OCI-LY1 (cell line): ENCODE data around the gene TICAM1.
"Not testable (repeated sequence)": the region's sequence is repeated elsewhere in the genome, so short reads cannot be mapped to it uniquely, and the experiment has no call there.

Source experiments
- H2AFZ ChIP-seq: fragments of 200-600 bp; sonication (generic), shearing (Covaris generic); 2 replicates; pipeline ENCODE4 v1.6.0; 2014; ENCODE audit warnings: antibody characterized with exemption, mild to moderate bottlenecking, low read length
- H3F3A ChIP-seq: fragments of 200-600 bp; sonication (generic), shearing (Covaris generic); 2 replicates; pipeline ENCODE4 v1.6.0; 2014; ENCODE audit warnings: mild to moderate bottlenecking, antibody characterized with exemption, low read length, moderate library complexity; ENCODE audit not compliant: insufficient read depth
- H3K27ac ChIP-seq: fragments of 200-600 bp; sonication (generic); 2 replicates; pipeline ENCODE4 v1.5.1; 2014; ENCODE audit warnings: low read length, mixed run types, mild to moderate bottlenecking, low read depth; ENCODE audit not compliant: poor library complexity, severe bottlenecking
- H3K27me3 ChIP-seq: fragments of 200-600 bp; sonication (generic); 2 replicates; pipeline ENCODE4 v1.6.0; 2014; ENCODE audit warnings: antibody characterized with exemption, mild to moderate bottlenecking, low read length, moderate library complexity; ENCODE audit not compliant: insufficient read depth
- H3K36me3 ChIP-seq: fragments of 200-600 bp; sonication (generic); 2 replicates; pipeline ENCODE4 v1.6.1; 2014; ENCODE audit warnings: mild to moderate bottlenecking, antibody characterized with exemption, low read length, moderate library complexity, mixed read lengths; ENCODE audit not compliant: insufficient read depth
- H3K4me1 ChIP-seq: fragments of 200-600 bp; sonication (generic); 2 replicates; pipeline ENCODE4 v1.5.1; 2014; ENCODE audit warnings: mild to moderate bottlenecking, low read length, moderate library complexity; ENCODE audit not compliant: insufficient read depth, severe bottlenecking
- H3K4me2 ChIP-seq: fragments of 200-600 bp; sonication (generic), shearing (Covaris generic); 2 replicates; pipeline ENCODE4 v1.6.1; 2014; ENCODE audit warnings: low read length
- H3K4me3 ChIP-seq: fragments of 200-600 bp; sonication (generic); 2 replicates; pipeline ENCODE4 v1.5.1; 2014; ENCODE audit warnings: low read length, low read depth, mild to moderate bottlenecking, mixed read lengths; ENCODE audit not compliant: poor library complexity, severe bottlenecking
- H3K79me2 ChIP-seq: fragments of 200-600 bp; shearing (Covaris generic); 2 replicates; pipeline ENCODE4 v1.6.1; 2016; ENCODE audit warnings: mixed run types, low read length, mixed read lengths; ENCODE audit not compliant: insufficient read depth
- H3K9ac ChIP-seq: fragments of 200-600 bp; sonication (generic), shearing (Covaris generic); 2 replicates; pipeline ENCODE4 v1.6.1; 2014; ENCODE audit warnings: mild to moderate bottlenecking, low read length, mixed read lengths
- H3K9me2 ChIP-seq: fragments of 200-600 bp; sonication (generic), shearing (Covaris generic); 2 replicates; pipeline ENCODE4 v1.6.1; 2014; ENCODE audit warnings: low read depth, mild to moderate bottlenecking, low read length, mixed read lengths
- H3K9me3 ChIP-seq: fragments of 200-600 bp; shearing (Covaris generic); 2 replicates; pipeline ENCODE4 v1.6.1; 2014; ENCODE audit warnings: low read length, mixed read lengths
- H4K20me1 ChIP-seq: fragments of 200-600 bp; sonication (generic), shearing (Covaris generic); 2 replicates; pipeline ENCODE4 v1.6.0; 2016; ENCODE audit warnings: mild to moderate bottlenecking, low read length; ENCODE audit not compliant: insufficient read depth
- CTCF ChIP-seq: fragments of 200-600 bp; sonication (generic), shearing (Covaris generic); IDR thresholded peaks from 2 replicates; pipeline ENCODE4 v1.5.1; 2017; ENCODE audit warnings: mild to moderate bottlenecking, antibody characterized with exemption, low read length, moderate library complexity, mixed read lengths
- EZH2 ChIP-seq: fragments of 200-600 bp; sonication (generic), shearing (Covaris generic); IDR thresholded peaks from 2 replicates; pipeline ENCODE4 v1.8.0; 2017; ENCODE audit warnings: borderline replicate concordance, mixed run types, mild to moderate bottlenecking, antibody characterized with exemption, low read length, moderate library complexity, mixed read lengths

The TICAM1 gene

GRCh38 chr19:4780860-4781259, 50.7 kb downstream of the TICAM1 start:
- no peaks in the 10 kb centered on the region; the same call in none of the 2 replicates for H3K27me3 ChIP-seq
- H3K9me2 ChIP-seq = no peaks in the 10 kb centered on the region
- no peak overlapping the region for H3K4me3 ChIP-seq
- H4K20me1 ChIP-seq = no peaks in the 10 kb centered on the region
- no peak overlapping the region for H2AFZ ChIP-seq
- H3K27ac ChIP-seq = no peak overlapping the region
- no peak overlapping the region for H3K4me2 ChIP-seq
- H3K36me3 ChIP-seq = no peaks in the 10 kb centered on the region; the same call in 1 of the 2 replicates
- no peak for TF ChIP-seq EZH2
- TF ChIP-seq CTCF = no peak
- H3K4me1 ChIP-seq = no peaks in the 10 kb centered on the region
- H3K79me2 ChIP-seq = no peaks in the 10 kb centered on the region
- no peak overlapping the region for H3K9ac ChIP-seq
- H3F3A ChIP-seq = no peaks in the 10 kb centered on the region
- H3K9me3 ChIP-seq = no peaks in the 10 kb centered on the region

- H3K79me2 ChIP-seq, H3K4me3 ChIP-seq, H3K4me2 ChIP-seq: not testable (repeated sequence)
Measured at GRCh38 chr19:4778124-4778523, 53.4 kb downstream of the TICAM1 start.

GRCh38 chr19:4776436-4777211, 54.9 kb downstream of the TICAM1 start:
- Histone ChIP-seq H3K4me1 (no peaks in the 10 kb centered on the region), H4K20me1 (no peaks in the 10 kb centered on the region), H3K36me3 (no peaks in the 10 kb centered on the region; the same call in 1 of the 2 replicates), H3K4me3 (no peak overlapping the region), H3K9me2 (no peaks in the 10 kb centered on the region), H3K9ac (no peak overlapping the region), H3K27me3 (no peaks in the 10 kb centered on the region; the same call in none of the 2 replicates), H3K27ac (no peak overlapping the region), H3K4me2 (no peak overlapping the region), H3K79me2 (no peaks in the 10 kb centered on the region), H3F3A (no peaks in the 10 kb centered on the region), H3K9me3 (no peaks in the 10 kb centered on the region), H2AFZ (no peak overlapping the region)
- TF ChIP-seq EZH2 (no peak), CTCF (no peak)

More at GRCh38 chr19:4778124-4778523, 53.4 kb downstream of the TICAM1 start:
- H3K9me3 ChIP-seq, H3K4me1 ChIP-seq, H3K9ac ChIP-seq, H3K9me2 ChIP-seq, H3F3A ChIP-seq, H3K27ac ChIP-seq, H3K27me3 ChIP-seq, H2AFZ ChIP-seq, H3K36me3 ChIP-seq, H4K20me1 ChIP-seq: not testable (repeated sequence)
